GM23248 (cell line): ENCODE data around the gene WDFY1. TPM values are rescaled to one million over a fixed set of nuclear protein-coding genes. Genes with fewer than 3 reads are reported as not detected.

Experiments used
- DNase-seq: peaks from one replicate; pipeline ENCODE4 v3.0.0-alpha.2; 2015
- H2AFZ ChIP-seq: fragments of 200-600 bp; sonication (generic); 2 replicates; pipeline ENCODE4 v1.6.1; 2016; ENCODE audit warnings: antibody characterized with exemption
- H3F3A ChIP-seq: fragments of 200-600 bp; sonication (generic); 2 replicates; pipeline ENCODE4 v1.6.1; 2016; ENCODE audit warnings: mild to moderate bottlenecking, antibody characterized with exemption, mixed run types; ENCODE audit not compliant: insufficient read depth
- H3K27ac ChIP-seq: fragments of 200-600 bp; sonication (generic); 2 replicates; pipeline ENCODE4 v1.5.1; 2016; ENCODE audit warnings: mild to moderate bottlenecking
- H3K27me3 ChIP-seq: fragments of 200-600 bp; sonication (generic); replicated peaks from 2 replicates; pipeline ENCODE4 v1.6.1; 2016; ENCODE audit warnings: mild to moderate bottlenecking; ENCODE audit not compliant: insufficient read depth
- H3K36me3 ChIP-seq: fragments of 200-600 bp; sonication (generic); 2 replicates; pipeline ENCODE4 v1.6.1; 2016; ENCODE audit warnings: low read depth, mild to moderate bottlenecking
- H3K4me1 ChIP-seq: fragments of 200-600 bp; sonication (generic); 2 replicates; pipeline ENCODE4 v1.6.1; 2016; ENCODE audit warnings: mild to moderate bottlenecking; ENCODE audit not compliant: insufficient read depth
- H3K4me2 ChIP-seq: fragments of 200-600 bp; sonication (generic); one replicate; pipeline ENCODE4 v1.6.1; 2016; ENCODE audit warnings: mild to moderate bottlenecking; ENCODE audit not compliant: unreplicated experiment
- H3K4me3 ChIP-seq: fragments of 200-600 bp; sonication (generic); 2 replicates; pipeline ENCODE4 v1.5.1; 2016; ENCODE audit warnings: mild to moderate bottlenecking
- H3K79me2 ChIP-seq: fragments of 200-600 bp; sonication (generic); 2 replicates; pipeline ENCODE4 v1.6.1; 2016; ENCODE audit warnings: mild to moderate bottlenecking; ENCODE audit not compliant: insufficient read depth
- H3K9ac ChIP-seq: fragments of 200-600 bp; sonication (generic); 2 replicates; pipeline ENCODE4 v1.6.1; 2016; ENCODE audit warnings: mild to moderate bottlenecking
- H3K9me2 ChIP-seq: fragments of 200-600 bp; sonication (generic); 2 replicates; pipeline ENCODE4 v1.6.1; 2016; ENCODE audit warnings: mixed run types, mild to moderate bottlenecking, moderate library complexity; ENCODE audit not compliant: insufficient read depth
- H3K9me3 ChIP-seq: fragments of 200-600 bp; sonication (generic); one replicate; pipeline ENCODE4 v1.6.1; 2017; ENCODE audit warnings: low read depth
- H4K20me1 ChIP-seq: fragments of 200-600 bp; sonication (generic); 2 replicates; pipeline ENCODE4 v1.6.0; 2016; ENCODE audit not compliant: insufficient read depth
- EZH2 ChIP-seq: fragments of 200-600 bp; sonication (generic); IDR thresholded peaks from 2 replicates; pipeline ENCODE4 v1.6.1; 2018; ENCODE audit warnings: antibody characterized with exemption, mild to moderate bottlenecking; ENCODE audit not compliant: insufficient read depth, poor library complexity, severe bottlenecking
- EZH2phosphoT487 ChIP-seq: fragments of 200-600 bp; sonication (generic); IDR thresholded peaks from 2 replicates; pipeline ENCODE4 v1.6.1; 2018; ENCODE audit warnings: antibody characterized with exemption, moderate library complexity, mild to moderate bottlenecking, low read depth; ENCODE audit not compliant: insufficient read depth
- WGBS, 2 experiments: methylation state at CpG; one replicate each; pipeline ENCODE4 v1.1.6; 2015 to 2017; ENCODE audit warnings: low lambda C conversion rate in 2 of 2, low coverage in 1 of 2; ENCODE audit errors: missing lambda C conversion rate in 2 of 2; 5-methylcytosine and 5-hydroxymethylcytosine counted together
- in situ Hi-C: fragments of 300-500 bp; cut with MboI; formaldehyde crosslinking; loops from 2 replicates; pipeline ENCODE4 v1.15.0; 2020
- polyA plus RNA-seq: library from polyadenylated mRNA; unstranded; fragments of >200 nt; fragmentation: Nextera tagmentation; extraction: Ambion mirVana; gene quantifications from 2 replicates; pipeline ENCODE4 v1.2.1, GENCODE V29; 2016
- total RNA-seq: library from RNA; depleted of rRNA; stranded (reverse); fragments of >200 nt; shearing (Covaris generic); gene quantifications from 2 replicates; pipeline ENCODE4 v1.2.3, GENCODE V29; 2014

WDFY1 gene
- total and polyA plus RNA-seq, 2 experiments from 2014 or later: 65.1 to 81.2 TPM

- H3K4me3 ChIP-seq: no peak overlapping the region
- no peaks in the 10 kb centered on the region for H3K9me2 ChIP-seq
- peaks cover 45% of the 10 kb centered on the region for H3K4me1 ChIP-seq
- peak overlapping the region; percentile 26; the same call in 1 of the 2 replicates for H3K27ac ChIP-seq
- no peaks in the 10 kb centered on the region; the same call in 1 of the 2 replicates for H4K20me1 ChIP-seq
- no peaks in the 10 kb centered on the region for H3K36me3 ChIP-seq
- in situ Hi-C loops: no loop called here
- H3K79me2 ChIP-seq: peaks cover 100% of the 10 kb centered on the region
- no peak overlapping the region for H2AFZ ChIP-seq
- WGBS, 2 experiments: 45 to 51% methylated on average over 6 of the region's 6 CpGs
- H3F3A ChIP-seq: 0 out of 2 replicates have a peak, but pooled peaks cover 5% of the 10 kb centered on the region
- no peaks in the 10 kb centered on the region for H3K27me3 ChIP-seq
- DNase-seq: no peak
- 0 out of 2 replicates have a peak overlapping the region, but pooled peaks have one; percentile 0 for H3K9ac ChIP-seq
- H3K4me2 ChIP-seq: no peak overlapping the region
- H3K9me3 ChIP-seq: no peaks in the 10 kb centered on the region
- no peak for TF ChIP-seq EZH2phosphoT487
- TF ChIP-seq EZH2: no peak
These were observed 12.0 kb downstream of the WDFY1 start for GRCh38 chr2:223932816-223933800.

GRCh38 chr2:223930103-223930976, 14.8 kb downstream of the WDFY1 start:
- Histone ChIP-seq H3K9ac (no peak overlapping the region), H3K9me2 (no peaks in the 10 kb centered on the region), H3K4me3 (no peak overlapping the region), H3K36me3 (no peaks in the 10 kb centered on the region), H3K9me3 (no peaks in the 10 kb centered on the region), H2AFZ (no peak overlapping the region), H3K27ac (no peak overlapping the region), H3F3A (0 out of 2 replicates have a peak, but pooled peaks cover 2% of the 10 kb centered on the region), H3K79me2 (peaks cover 100% of the 10 kb centered on the region), H3K4me2 (no peak overlapping the region), H4K20me1 (peaks cover 3% of the 10 kb centered on the region; the same call in 1 of the 2 replicates), H3K4me1 (peaks cover 19% of the 10 kb centered on the region), H3K27me3 (no peaks in the 10 kb centered on the region)
- TF ChIP-seq EZH2 (no peak), EZH2phosphoT487 (no peak)
- 83 to 87% methylated on average over 23 of the region's 23 CpGs for WGBS, 2 experiments
- in situ Hi-C loops: no loop called here
- peak; percentile 16 for DNase-seq

- Histone ChIP-seq H3K9me2 (no peaks in the 10 kb centered on the region), H3F3A (no peaks in the 10 kb centered on the region), H3K4me3 (no peak overlapping the region), H3K79me2 (peaks cover 100% of the 10 kb centered on the region), H3K9ac (no peak overlapping the region), H3K9me3 (no peaks in the 10 kb centered on the region), H3K36me3 (no peaks in the 10 kb centered on the region), H3K27ac (no peak overlapping the region), H3K4me2 (no peak overlapping the region), H3K27me3 (no peaks in the 10 kb centered on the region), H3K4me1 (peaks cover 22% of the 10 kb centered on the region), H2AFZ (no peak overlapping the region), H4K20me1 (peaks cover 3% of the 10 kb centered on the region; the same call in 1 of the 2 replicates)
- 65 to 67% methylated on average over 4 of the region's 4 CpGs for WGBS, 2 experiments
- in situ Hi-C loops: no loop called here
- DNase-seq: no peak
- TF ChIP-seq EZH2phosphoT487 (no peak), EZH2 (no peak)
These were observed 15.5 kb downstream of the WDFY1 start for GRCh38 chr2:223929571-223930102.
